Measurements from ENCODE around the gene PRKCA.

- no peak for TF ChIP-seq CTCF (IDR thresholded peaks at IDR 0.05)
- no peak for TF ChIP-seq TCF7 (CRISPR knock-in tag; IDR thresholded peaks at IDR 0.05; ENCODE audit: low read depth)
- TF ChIP-seq AR (CRISPR knock-in tag; IDR thresholded peaks at IDR 0.05) = no peak
- TF ChIP-seq EMX1 (CRISPR knock-in tag; IDR thresholded peaks at IDR 0.05) = no peak
- TF ChIP-seq FOXP1 (CRISPR knock-in tag; IDR thresholded peaks at IDR 0.05; ENCODE audit: borderline replicate concordance) = no peak
- no peak for TF ChIP-seq TEAD4 (CRISPR knock-in tag; IDR thresholded peaks at IDR 0.05)
- TF ChIP-seq NFE2L1 (CRISPR knock-in tag; IDR thresholded peaks at IDR 0.05) = no peak
- no peak for TF ChIP-seq NFYB (CRISPR knock-in tag; conservative IDR thresholded peaks at IDR 0.05; ENCODE audit: low read depth)
- no peak for TF ChIP-seq JUN (CRISPR knock-in tag; IDR thresholded peaks at IDR 0.05)
- TF ChIP-seq NFATC4 (CRISPR knock-in tag; IDR thresholded peaks at IDR 0.05) = no peak
- no peak for TF ChIP-seq MAX (CRISPR knock-in tag; IDR thresholded peaks at IDR 0.05)
- TF ChIP-seq SP1 (CRISPR knock-in tag; conservative IDR thresholded peaks at IDR 0.05) = no peak
- no peak for TF ChIP-seq FOXK1 (CRISPR knock-in tag; IDR thresholded peaks at IDR 0.05)
- no peak for TF ChIP-seq USF2 (CRISPR knock-in tag; IDR thresholded peaks at IDR 0.05)
Measured at GRCh38 chr17:66301367-66301863, 998 bp upstream of the PRKCA start.

All from WTC11 (cell line).